ENCODE results near the gene VEZT.

DNA sequence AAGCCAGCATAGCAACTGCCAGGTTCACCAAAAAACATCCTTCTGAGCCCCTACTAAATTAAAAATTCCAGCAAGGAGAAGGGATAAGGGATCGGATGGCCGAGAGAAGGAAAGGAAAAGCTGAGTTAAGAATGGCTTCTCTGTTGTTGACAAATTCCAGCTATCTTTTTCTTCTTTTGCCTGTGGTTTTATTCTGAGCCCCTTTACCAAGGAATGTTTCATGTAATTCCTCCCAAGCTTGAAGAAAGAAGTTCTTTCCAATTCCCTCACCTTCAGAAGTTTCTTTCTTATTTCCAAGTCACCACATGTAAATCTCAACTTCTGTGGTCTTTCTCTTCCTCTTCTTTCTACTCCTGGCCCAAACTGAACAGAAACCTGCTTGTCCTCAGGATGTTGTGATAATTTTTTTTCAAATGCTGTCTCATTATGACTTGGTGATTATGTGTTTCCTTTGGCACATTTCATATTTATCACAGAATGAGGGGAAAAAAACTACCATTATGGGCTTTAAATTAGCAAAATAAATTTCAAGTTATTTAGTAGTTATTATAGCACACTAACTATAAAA lies 40.3 kb upstream of the VEZT start:
- TF ChIP-seq, protein P1, sequence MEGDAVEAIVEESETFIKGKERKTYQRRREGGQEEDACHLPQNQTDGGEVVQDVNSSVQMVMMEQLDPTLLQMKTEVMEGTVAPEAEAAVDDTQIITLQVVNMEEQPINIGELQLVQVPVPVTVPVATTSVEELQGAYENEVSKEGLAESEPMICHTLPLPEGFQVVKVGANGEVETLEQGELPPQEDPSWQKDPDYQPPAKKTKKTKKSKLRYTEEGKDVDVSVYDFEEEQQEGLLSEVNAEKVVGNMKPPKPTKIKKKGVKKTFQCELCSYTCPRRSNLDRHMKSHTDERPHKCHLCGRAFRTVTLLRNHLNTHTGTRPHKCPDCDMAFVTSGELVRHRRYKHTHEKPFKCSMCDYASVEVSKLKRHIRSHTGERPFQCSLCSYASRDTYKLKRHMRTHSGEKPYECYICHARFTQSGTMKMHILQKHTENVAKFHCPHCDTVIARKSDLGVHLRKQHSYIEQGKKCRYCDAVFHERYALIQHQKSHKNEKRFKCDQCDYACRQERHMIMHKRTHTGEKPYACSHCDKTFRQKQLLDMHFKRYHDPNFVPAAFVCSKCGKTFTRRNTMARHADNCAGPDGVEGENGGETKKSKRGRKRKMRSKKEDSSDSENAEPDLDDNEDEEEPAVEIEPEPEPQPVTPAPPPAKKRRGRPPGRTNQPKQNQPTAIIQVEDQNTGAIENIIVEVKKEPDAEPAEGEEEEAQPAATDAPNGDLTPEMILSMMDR (IDR thresholded peaks at IDR 0.05; ENCODE audit: borderline replicate concordance, extremely low read depth, low read length, poor library complexity, severe bottlenecking) = no peak
- TF ChIP-seq EZH2 (IDR thresholded peaks at IDR 0.05; ENCODE audit: borderline replicate concordance, low read depth, low read length, severe bottlenecking) = no peak
